Coronary artery (tissue), 2 donors: ENCODE data around the gene HIRA.

Experiments used
- DNase-seq: peaks from one replicate; pipeline ENCODE4 v3.0.0-alpha.2; 2017; ENCODE audit warnings: low spot score
- H3K27ac ChIP-seq, 2 donors: fragments of 200-600 bp; sonication (generic); one replicate each; pipeline ENCODE4 v1.5.1; 2016 to 2019
- H3K4me3 ChIP-seq: fragments of 200-600 bp; sonication (generic); 2 replicates; pipeline ENCODE4 v1.5.1; 2016; ENCODE audit warnings: mild to moderate bottlenecking, moderate library complexity
- CTCF ChIP-seq: fragments of 200-600 bp; sonication (generic); IDR thresholded peaks from one replicate; pipeline ENCODE4 v1.5.1; 2019; ENCODE audit warnings: antibody characterized with exemption

HIRA gene

DNA sequence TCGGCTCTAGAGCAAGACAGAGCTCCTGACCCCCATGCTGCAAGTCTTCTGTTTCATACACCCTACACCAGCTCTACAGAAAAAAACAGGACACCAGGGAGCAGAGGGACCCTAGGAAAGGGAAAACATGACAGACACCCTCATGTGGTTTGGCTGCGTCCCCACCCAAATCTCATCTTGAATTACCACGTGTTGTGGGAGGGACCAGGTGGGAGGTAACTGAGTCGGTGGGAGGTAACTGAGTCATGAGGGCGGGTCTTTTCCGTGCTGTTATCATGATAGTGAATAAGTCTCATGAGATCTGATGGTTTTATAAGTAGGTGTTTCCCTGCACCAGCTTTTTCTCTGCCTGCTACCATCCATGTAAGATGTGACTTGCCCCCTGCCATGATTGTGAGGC is 22.6 kb upstream of the HIRA start:
- Histone ChIP-seq H3K4me3 (no peak overlapping the region), H3K27ac (no peak overlapping the region)
- DNase-seq = no peak
- no peak for TF ChIP-seq CTCF

GRCh38 chr22:19453718-19454117 is 22.2 kb upstream of the HIRA start:
- Histone ChIP-seq H3K27ac (no peak overlapping the region), H3K4me3 (no peak overlapping the region)
- DNase-seq = no peak
- no peak for TF ChIP-seq CTCF

- Histone ChIP-seq H3K27ac (no peak overlapping the region), H3K4me3 (no peak overlapping the region)
- no peak for TF ChIP-seq CTCF
- DNase-seq = no peak
These were observed 20.0 kb upstream of the HIRA start for GRCh38 chr22:19451570-19451969.

- Histone ChIP-seq H3K4me3 (no peak overlapping the region), H3K27ac (no peak overlapping the region)
- no peak for DNase-seq
- TF ChIP-seq CTCF = no peak
These were observed 19.0 kb upstream of the HIRA start for GRCh38 chr22:19450363-19451175.

DNA sequence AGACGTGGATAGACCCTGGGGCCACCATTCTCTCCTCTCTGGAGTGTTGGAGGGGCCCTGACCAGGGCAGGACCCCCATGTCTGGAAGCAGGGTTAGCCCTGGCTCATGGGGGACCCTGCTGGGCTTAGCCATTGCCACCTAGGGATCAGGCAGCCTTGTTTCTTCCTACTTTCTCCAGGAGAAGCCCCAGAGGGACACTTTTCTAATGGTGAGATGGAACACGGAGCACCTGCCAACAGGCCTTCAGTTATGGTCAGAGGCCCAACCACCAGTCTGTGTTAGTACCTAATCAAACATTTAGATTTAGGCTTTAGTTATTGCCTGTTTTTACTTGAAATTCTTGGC is 17.9 kb upstream of the HIRA start:
- no peak overlapping the region for H3K4me3 ChIP-seq
- no peak for TF ChIP-seq CTCF
- H3K27ac ChIP-seq = no peak overlapping the region
- no peak for DNase-seq

- TF ChIP-seq CTCF = no peak
- Histone ChIP-seq H3K4me3 (no peak overlapping the region), H3K27ac (no peak overlapping the region)
- no peak for DNase-seq
These were observed 17.3 kb upstream of the HIRA start for GRCh38 chr22:19448739-19449421.
